ENCODE data around the gene PAQR8. TPM values are rescaled to one million over a fixed set of nuclear protein-coding genes. Genes with fewer than 3 reads are reported as not detected.

The PAQR8 gene
- total and polyA plus RNA-seq, 8 donors = 4.0 to 46.1 (median 15.7) TPM

DNA sequence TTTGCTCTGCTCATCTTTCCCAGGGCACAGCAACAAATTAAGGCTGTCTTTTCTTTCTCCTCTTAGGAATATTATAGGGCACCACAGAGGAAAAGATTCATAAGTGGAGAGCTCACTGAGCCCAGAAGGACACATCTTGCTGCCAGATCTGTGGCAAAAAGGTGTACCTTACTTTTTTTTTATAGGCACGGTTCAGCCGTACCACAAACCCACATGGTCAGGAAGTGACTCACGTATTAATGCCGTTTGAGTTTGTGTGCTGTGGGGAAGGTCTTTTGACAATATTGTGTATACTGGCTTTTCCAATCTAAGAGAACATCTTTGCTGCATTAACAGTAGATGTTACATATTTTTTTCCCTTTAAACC lies 28.4 kb downstream of the PAQR8 start:
- peak overlapping the region in 4 of 5 donors; percentile 61 to 85 (median 74) for H3K27ac ChIP-seq
- H3K4me3 ChIP-seq = no peak overlapping the region
- no peaks in the 10 kb centered on the region for H3K36me3 ChIP-seq
- TF ChIP-seq POLR2AphosphoS5 (IDR thresholded peaks at IDR 0.05) = peak in 2 of 3 donors; percentile 23 to 34
- no peak for TF ChIP-seq EP300 (IDR thresholded peaks at IDR 0.05)
- H3K27me3 ChIP-seq = no peaks in the 10 kb centered on the region
- H3K4me1 ChIP-seq = peaks cover 18 to 37% (median 25%) of the 10 kb centered on the region in 4 donors
- intact Hi-C loops (cut with DNase I; ENCODE audit: low total_unique reads) = no loop called here
- no peaks in the 10 kb centered on the region for H3K9me3 ChIP-seq
- DNase-seq = peak in 1 of 2 donors; percentile 73
- 9 to 18% (median 15%) methylated on average over 4 of the region's 4 CpGs for WGBS, 5 donors

DNA sequence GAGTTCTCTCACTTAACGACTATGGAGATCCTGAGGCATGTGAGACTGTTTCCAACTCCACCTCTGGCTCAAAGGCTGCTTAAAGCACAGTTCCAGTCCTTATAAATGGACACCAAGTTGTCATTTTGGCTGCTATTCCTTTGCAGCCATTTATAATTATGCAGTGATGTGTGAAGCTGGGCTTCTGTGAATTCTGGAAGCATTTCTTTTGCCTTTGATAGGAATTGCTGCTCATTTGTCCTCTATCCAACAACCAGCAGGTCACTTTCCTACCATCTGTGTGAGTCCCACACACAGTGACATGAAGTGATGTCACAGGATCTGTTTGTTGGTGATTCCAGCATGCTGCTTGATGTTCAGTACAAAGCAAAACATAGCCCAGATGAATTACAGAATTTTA lies 29.6 kb downstream of the PAQR8 start:
- peaks cover 18 to 46% (median 27%) of the 10 kb centered on the region in 4 donors for H3K4me1 ChIP-seq
- no peak for DNase-seq
- no peaks in the 10 kb centered on the region for H3K36me3 ChIP-seq
- no peaks in the 10 kb centered on the region for H3K9me3 ChIP-seq
- no peak overlapping the region for H3K4me3 ChIP-seq
- no peaks in the 10 kb centered on the region for H3K27me3 ChIP-seq
- peak overlapping the region in 1 of 5 donors; percentile 34 for H3K27ac ChIP-seq
- intact Hi-C loops (cut with DNase I; ENCODE audit: low total_unique reads) = no loop called here
- TF ChIP-seq, protein P1, sequence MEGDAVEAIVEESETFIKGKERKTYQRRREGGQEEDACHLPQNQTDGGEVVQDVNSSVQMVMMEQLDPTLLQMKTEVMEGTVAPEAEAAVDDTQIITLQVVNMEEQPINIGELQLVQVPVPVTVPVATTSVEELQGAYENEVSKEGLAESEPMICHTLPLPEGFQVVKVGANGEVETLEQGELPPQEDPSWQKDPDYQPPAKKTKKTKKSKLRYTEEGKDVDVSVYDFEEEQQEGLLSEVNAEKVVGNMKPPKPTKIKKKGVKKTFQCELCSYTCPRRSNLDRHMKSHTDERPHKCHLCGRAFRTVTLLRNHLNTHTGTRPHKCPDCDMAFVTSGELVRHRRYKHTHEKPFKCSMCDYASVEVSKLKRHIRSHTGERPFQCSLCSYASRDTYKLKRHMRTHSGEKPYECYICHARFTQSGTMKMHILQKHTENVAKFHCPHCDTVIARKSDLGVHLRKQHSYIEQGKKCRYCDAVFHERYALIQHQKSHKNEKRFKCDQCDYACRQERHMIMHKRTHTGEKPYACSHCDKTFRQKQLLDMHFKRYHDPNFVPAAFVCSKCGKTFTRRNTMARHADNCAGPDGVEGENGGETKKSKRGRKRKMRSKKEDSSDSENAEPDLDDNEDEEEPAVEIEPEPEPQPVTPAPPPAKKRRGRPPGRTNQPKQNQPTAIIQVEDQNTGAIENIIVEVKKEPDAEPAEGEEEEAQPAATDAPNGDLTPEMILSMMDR (IDR thresholded peaks at IDR 0.05) = no peak
- TF ChIP-seq POLR2A (IDR thresholded peaks at IDR 0.05) = no peak
- TF ChIP-seq EP300 (IDR thresholded peaks at IDR 0.05) = no peak
- no peak for TF ChIP-seq POLR2AphosphoS5 (IDR thresholded peaks at IDR 0.05)
- 73 to 100% (median 87%) methylated on average over 1 of the region's 1 CpG for WGBS, 5 donors

DNA sequence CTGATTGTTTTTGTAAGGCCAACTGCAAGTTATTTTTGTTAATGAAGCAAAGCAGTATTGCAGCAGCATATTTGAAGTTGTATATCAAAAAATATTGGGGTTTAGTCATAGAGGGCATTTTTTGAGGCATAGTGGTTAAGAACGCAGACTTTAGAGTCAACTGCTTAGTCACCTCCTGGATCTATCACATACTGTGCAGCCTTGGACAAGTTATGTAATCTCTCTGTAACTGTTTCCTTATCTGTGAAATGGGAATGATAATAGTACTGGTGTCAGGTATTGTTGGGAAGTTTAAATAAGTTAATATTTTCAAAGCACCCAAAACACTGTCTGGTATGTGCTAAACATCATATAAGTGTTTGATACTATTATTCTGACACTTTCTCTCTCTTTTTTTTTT lies 31.0 kb downstream of the PAQR8 start:
- Histone ChIP-seq H3K36me3 (no peaks in the 10 kb centered on the region), H3K27ac (no peak overlapping the region), H3K4me3 (no peak overlapping the region), H3K27me3 (no peaks in the 10 kb centered on the region), H3K9me3 (no peaks in the 10 kb centered on the region), H3K4me1 (peaks cover 18 to 49% (median 27%) of the 10 kb centered on the region in 4 donors)
- TF ChIP-seq EP300 (IDR thresholded peaks at IDR 0.05) (no peak), POLR2AphosphoS5 (IDR thresholded peaks at IDR 0.05) (no peak), POLR2A (IDR thresholded peaks at IDR 0.05) (no peak)
- TF ChIP-seq, protein P1 (IDR thresholded peaks at IDR 0.05) = no peak
- WGBS, 5 donors = 66 to 74% (median 68%) methylated on average over 1 of the region's 1 CpG
- intact Hi-C loops (cut with DNase I; ENCODE audit: low total_unique reads) = no loop called here
- DNase-seq = no peak

DNA sequence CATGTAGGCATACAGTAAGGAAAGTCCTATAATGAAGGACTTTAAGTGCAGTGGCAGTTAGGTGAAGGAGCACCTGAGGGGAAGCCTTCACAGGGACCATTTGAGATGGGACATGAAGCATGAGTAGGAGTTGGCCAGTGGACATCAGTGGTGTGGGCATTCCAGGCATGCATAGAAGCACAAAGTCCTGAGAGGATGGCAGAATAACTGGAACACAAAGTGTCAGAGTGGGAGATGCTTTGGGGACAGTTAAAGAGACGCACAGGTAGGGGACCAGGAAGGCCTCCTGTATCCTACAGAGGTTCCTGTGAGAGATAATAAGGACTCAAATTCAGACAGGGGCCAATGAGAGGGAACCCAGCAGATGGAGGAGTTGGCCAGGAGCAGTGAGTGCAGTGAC lies 31.8 kb downstream of the PAQR8 start:
- Histone ChIP-seq H3K4me3 (no peak overlapping the region), H3K27ac (no peak overlapping the region), H3K9me3 (no peaks in the 10 kb centered on the region), H3K27me3 (no peaks in the 10 kb centered on the region), H3K36me3 (no peaks in the 10 kb centered on the region), H3K4me1 (peaks cover 15 to 46% (median 23%) of the 10 kb centered on the region in 4 donors)
- WGBS, 5 donors = 96 to 100% (median 100%) methylated on average over 1 of the region's 1 CpG
- no peak for TF ChIP-seq EP300 (IDR thresholded peaks at IDR 0.05)
- TF ChIP-seq, protein P1 (IDR thresholded peaks at IDR 0.05) = no peak
- no peak for TF ChIP-seq POLR2A (IDR thresholded peaks at IDR 0.05)
- no peak for TF ChIP-seq POLR2AphosphoS5 (IDR thresholded peaks at IDR 0.05)
- no peak for DNase-seq
- intact Hi-C loops (cut with DNase I; ENCODE audit: low total_unique reads) = no loop called here

DNA sequence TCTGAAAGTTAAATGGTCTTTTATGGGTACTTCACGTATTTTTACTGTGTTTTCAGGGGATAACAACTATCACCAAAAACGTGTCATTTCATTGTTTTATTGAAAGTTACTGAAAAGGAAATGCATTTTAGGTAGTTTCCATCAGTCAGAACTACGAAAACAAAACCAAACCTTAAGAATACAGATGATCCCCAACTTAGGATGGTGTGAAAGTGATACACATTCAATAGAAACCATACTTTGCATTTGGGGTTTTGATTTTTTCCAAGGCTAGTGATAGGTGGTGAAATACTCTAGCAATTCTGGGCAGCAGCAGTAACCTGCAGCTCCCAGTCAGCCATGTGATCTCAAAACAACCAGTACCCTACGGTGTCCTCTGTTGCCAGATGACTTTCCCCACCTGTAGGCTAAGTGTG lies 32.3 kb downstream of the PAQR8 start:
- Histone ChIP-seq H3K36me3 (no peaks in the 10 kb centered on the region), H3K27me3 (no peaks in the 10 kb centered on the region), H3K4me1 (peaks cover 11 to 46% (median 18%) of the 10 kb centered on the region in 4 donors), H3K9me3 (no peaks in the 10 kb centered on the region), H3K27ac (no peak overlapping the region), H3K4me3 (no peak overlapping the region)
- WGBS, 5 donors = 73 to 82% (median 79%) methylated on average over 4 of the region's 4 CpGs
- DNase-seq = no peak
- intact Hi-C loops (cut with DNase I; ENCODE audit: low total_unique reads) = no loop called here
- TF ChIP-seq EP300 (IDR thresholded peaks at IDR 0.05) = no peak
- TF ChIP-seq, protein P1 (IDR thresholded peaks at IDR 0.05) = no peak
- TF ChIP-seq POLR2A (IDR thresholded peaks at IDR 0.05) = no peak
- no peak for TF ChIP-seq POLR2AphosphoS5 (IDR thresholded peaks at IDR 0.05)
